HepG2 (cell line): ENCODE data around the gene MVP. TPM values are rescaled to one million over a fixed set of nuclear protein-coding genes. Genes with fewer than 3 reads are reported as not detected.

Experiments
- MEIS1 ChIP-seq: sonication (generic); formaldehyde crosslinking; IDR thresholded peaks from 2 replicates; pipeline ENCODE4 v1.9.0; 2021; ENCODE audit warnings: mild to moderate bottlenecking, missing genetic modification reagents, moderate library complexity, borderline replicate concordance
- RAD51 ChIP-seq: fragments of 450-650 bp; IDR thresholded peaks from 2 replicates; pipeline ENCODE4 v1.6.1; 2016; ENCODE audit warnings: borderline replicate concordance
- SNAPC2 ChIP-seq: sonication (generic); formaldehyde crosslinking; IDR thresholded peaks from 2 replicates; pipeline ENCODE4 v1.8.1; 2022; ENCODE audit warnings: mild to moderate bottlenecking, missing genetic modification reagents
- ZNF121 ChIP-seq: sonication (generic); formaldehyde crosslinking; IDR thresholded peaks from 2 replicates; pipeline ENCODE4 v1.5.0; 2020; ENCODE audit warnings: mild to moderate bottlenecking, missing genetic modification reagents
- ZNF263 ChIP-seq: sonication (generic); formaldehyde crosslinking; IDR thresholded peaks from 2 replicates; pipeline ENCODE4 v1.4.0; 2020; ENCODE audit warnings: missing genetic modification reagents
- ZNF530 ChIP-seq: sonication (generic); formaldehyde crosslinking; IDR thresholded peaks from 2 replicates; pipeline ENCODE4 v1.5.0; 2020; ENCODE audit warnings: low read depth, mild to moderate bottlenecking, missing genetic modification reagents
- ZNF572 ChIP-seq: sonication (generic); formaldehyde crosslinking; IDR thresholded peaks from 2 replicates; pipeline ENCODE4 v1.5.1; 2020; ENCODE audit warnings: mild to moderate bottlenecking, missing genetic modification reagents
- ZNF792 ChIP-seq: IDR thresholded peaks from 2 replicates; pipeline ENCODE4 v1.6.1; 2016
- polyA plus RNA-seq, 8 experiments: library from polyadenylated mRNA; depleted of rRNA in 3 of 8; stranded (reverse) in 7 of 8; unstranded in 1 of 8; fragments of >200 nt; fragmentation: Illumina TruSeq in 4 of 8; extraction: Trizol in 4 of 8; gene quantifications; 2 replicates each; pipeline versions ENCODE4 v1.2.1 to v1.2.3, GENCODE V29; 2011 to 2016; ENCODE audit warnings: low read depth in 4 of 8, missing spikeins in 1 of 8, mixed read lengths in 1 of 8; ENCODE audit not compliant: insufficient read depth in 1 of 8
- total RNA-seq, 5 experiments: library from RNA; depleted of rRNA; stranded (reverse); fragments of >200 nt; fragmentation: Illumina TruSeq; extraction: Trizol; gene quantifications; 2 replicates each; pipeline ENCODE4 v1.2.3, GENCODE V29; 2016; ENCODE audit warnings: low read depth in 1 of 5
- TF ChIP-seq, protein P1 (sequence below): sonication (generic); formaldehyde crosslinking; IDR thresholded peaks from 2 replicates; pipeline ENCODE4 v1.5.1; 2020; ENCODE audit warnings: missing genetic modification reagents, mild to moderate bottlenecking, borderline replicate concordance
- TF ChIP-seq, protein P2 (sequence below): sonication (generic); formaldehyde crosslinking; IDR thresholded peaks from 2 replicates; pipeline ENCODE4 v1.8.1; 2023; ENCODE audit warnings: missing genetic modification reagents, mild to moderate bottlenecking, borderline replicate concordance
- TF ChIP-seq, protein P3 (sequence below): sonication (generic); formaldehyde crosslinking; IDR thresholded peaks from 2 replicates; pipeline ENCODE4 v1.8.0; 2022; ENCODE audit warnings: mild to moderate bottlenecking, missing genetic modification reagents

MVP gene
- total and polyA plus RNA-seq, 2 of the 13 experiments (the other 11 are each of a cell fraction or from before 2014, with no cell fraction given) = 22.9 to 43.5 TPM

DNA sequence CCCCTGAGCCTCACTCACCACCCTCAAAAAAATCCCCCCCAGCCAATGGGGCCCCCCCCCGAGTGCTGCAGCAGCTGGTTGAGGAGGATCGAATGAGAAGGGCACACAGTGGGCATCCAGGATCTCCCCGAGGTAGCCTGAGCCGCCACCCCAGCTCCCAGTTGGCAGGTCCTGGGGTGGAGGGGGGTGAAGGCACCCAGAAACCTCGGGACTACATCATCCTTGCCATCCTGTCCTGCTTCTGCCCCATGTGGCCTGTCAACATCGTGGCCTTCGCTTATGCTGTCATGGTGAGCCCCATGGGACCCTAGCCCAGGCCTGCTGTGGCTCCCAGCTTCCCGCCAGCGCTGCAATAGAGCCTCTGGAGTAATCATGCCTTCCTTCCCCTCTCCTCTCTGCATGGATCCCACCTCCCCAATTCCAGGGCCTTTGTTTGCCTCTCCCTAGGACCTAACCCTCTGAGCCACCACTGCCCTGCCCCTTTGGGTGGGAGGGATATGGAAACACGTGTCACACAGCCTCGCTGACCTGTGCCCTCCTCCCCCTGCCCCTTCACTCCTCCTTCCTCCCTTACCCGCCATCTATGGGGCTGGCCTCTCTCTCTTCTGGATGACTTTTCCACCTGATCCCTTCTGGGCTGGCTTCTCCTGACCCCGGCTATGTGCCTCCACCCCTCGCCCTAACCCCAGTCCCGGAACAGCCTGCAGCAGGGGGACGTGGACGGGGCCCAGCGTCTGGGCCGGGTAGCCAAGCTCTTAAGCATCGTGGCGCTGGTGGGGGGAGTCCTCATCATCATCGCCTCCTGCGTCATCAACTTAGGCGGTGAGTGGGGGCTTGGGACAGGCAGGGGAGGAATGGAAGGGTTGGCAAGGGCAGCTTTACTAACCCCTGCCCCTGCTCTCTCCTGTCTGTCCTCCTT lies 6.4 kb upstream of the MVP start (continued):
- TF ChIP-seq, protein P1, sequence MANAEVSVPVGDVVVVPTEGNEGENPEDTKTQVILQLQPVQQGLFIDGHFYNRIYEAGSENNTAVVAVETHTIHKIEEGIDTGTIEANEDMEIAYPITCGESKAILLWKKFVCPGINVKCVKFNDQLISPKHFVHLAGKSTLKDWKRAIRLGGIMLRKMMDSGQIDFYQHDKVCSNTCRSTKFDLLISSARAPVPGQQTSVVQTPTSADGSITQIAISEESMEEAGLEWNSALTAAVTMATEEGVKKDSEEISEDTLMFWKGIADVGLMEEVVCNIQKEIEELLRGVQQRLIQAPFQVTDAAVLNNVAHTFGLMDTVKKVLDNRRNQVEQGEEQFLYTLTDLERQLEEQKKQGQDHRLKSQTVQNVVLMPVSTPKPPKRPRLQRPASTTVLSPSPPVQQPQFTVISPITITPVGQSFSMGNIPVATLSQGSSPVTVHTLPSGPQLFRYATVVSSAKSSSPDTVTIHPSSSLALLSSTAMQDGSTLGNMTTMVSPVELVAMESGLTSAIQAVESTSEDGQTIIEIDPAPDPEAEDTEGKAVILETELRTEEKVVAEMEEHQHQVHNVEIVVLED (CRISPR knock-in tag) = no peak
- TF ChIP-seq, protein P2, sequence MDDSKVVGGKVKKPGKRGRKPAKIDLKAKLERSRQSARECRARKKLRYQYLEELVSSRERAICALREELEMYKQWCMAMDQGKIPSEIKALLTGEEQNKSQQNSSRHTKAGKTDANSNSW (CRISPR knock-in tag) = no peak
- TF ChIP-seq ZNF530 = no peak
- peak; percentile 86 for TF ChIP-seq ZNF263 (CRISPR knock-in tag)
- TF ChIP-seq ZNF121 (CRISPR knock-in tag) = no peak
- TF ChIP-seq, protein P3, sequence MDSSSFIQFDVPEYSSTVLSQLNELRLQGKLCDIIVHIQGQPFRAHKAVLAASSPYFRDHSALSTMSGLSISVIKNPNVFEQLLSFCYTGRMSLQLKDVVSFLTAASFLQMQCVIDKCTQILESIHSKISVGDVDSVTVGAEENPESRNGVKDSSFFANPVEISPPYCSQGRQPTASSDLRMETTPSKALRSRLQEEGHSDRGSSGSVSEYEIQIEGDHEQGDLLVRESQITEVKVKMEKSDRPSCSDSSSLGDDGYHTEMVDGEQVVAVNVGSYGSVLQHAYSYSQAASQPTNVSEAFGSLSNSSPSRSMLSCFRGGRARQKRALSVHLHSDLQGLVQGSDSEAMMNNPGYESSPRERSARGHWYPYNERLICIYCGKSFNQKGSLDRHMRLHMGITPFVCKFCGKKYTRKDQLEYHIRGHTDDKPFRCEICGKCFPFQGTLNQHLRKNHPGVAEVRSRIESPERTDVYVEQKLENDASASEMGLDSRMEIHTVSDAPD (CRISPR knock-in tag) = no peak
- no peak for TF ChIP-seq RAD51
- no peak for TF ChIP-seq SNAPC2
- no peak for TF ChIP-seq ZNF792 (CRISPR knock-in tag)
- TF ChIP-seq MEIS1 = no peak
- no peak for TF ChIP-seq ZNF572 (CRISPR knock-in tag)
